ENCODE data around the gene MRPS24.

The MRPS24 gene

DNA sequence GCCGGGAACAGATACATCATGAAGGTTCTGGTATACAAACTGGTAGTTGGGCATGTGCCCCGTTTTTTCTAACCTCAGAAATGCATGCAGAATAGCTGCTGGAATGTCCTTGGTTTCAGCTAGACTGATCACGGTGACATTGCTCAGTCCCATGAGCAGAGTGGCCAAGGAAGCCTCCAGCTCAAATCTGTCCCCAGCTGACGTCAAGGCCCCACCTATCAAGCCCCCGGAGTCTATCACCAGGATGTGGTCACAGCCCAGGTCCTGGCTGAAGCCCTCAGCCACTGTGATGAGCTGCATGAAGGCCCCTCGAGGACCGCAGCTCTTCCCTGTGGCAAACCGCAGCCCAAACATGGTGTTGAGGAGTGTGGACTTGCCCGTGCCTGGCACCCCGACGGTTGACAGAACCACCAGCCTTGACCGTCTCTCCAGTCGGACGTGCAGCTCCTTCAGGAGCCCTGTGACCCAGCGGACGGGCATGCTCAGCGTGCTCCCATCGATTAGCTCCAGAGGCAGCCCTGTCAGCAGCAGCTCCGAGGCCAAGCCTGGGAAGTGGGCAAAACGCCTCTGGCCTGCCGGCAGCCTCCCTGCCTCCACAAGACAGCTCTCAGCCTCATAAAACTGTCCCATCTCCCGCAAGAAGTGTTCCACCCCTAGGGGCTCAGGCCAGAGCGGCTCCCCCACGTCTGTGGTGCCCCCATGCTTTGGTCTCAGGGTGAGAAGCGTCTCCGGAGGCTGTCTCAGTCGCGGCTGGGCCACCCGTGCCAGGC, 7.8 kb upstream of the MRPS24 start:
- DNase-seq = no peak

DNA sequence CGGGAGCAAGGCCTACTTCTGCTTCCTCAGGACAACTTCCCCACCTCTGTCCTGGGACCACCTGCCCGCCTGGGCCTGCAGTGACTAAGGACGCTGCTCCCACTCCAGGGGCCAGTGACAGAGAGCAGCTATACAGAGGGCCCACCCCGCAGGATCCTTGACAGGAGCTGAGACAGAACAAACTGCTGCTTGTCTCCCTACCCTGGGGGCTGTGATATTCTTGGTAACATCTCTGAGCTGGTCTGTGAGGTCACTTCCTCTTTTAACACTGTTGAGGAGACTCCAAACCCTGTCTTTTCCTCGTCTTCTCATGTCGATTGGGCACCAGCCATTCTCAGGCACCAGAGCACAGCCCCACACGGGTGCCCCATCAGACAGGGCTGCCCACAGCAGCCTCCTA, 6.9 kb upstream of the MRPS24 start:
- DNase-seq = no peak

DNA sequence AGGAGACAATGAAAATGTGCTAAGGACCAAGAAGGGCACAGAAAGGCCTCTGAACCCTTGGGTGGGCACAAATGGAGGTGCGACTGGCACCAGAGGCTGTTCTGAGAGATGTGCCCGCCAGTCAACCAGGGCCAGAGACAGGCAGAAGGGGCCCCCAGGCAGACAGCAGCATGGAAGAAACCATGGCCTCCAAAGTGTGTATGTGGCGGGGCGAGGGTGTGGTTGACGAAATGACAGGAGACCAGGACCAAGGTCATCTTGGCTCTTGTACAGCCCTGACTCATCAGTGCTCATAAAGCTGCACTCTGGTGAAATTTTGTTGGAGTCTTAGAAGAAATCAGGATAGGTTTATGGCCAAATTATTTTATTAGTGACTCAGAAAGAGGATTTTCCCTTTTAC, 4.0 kb upstream of the MRPS24 start:
- DNase-seq = no peak

DNA sequence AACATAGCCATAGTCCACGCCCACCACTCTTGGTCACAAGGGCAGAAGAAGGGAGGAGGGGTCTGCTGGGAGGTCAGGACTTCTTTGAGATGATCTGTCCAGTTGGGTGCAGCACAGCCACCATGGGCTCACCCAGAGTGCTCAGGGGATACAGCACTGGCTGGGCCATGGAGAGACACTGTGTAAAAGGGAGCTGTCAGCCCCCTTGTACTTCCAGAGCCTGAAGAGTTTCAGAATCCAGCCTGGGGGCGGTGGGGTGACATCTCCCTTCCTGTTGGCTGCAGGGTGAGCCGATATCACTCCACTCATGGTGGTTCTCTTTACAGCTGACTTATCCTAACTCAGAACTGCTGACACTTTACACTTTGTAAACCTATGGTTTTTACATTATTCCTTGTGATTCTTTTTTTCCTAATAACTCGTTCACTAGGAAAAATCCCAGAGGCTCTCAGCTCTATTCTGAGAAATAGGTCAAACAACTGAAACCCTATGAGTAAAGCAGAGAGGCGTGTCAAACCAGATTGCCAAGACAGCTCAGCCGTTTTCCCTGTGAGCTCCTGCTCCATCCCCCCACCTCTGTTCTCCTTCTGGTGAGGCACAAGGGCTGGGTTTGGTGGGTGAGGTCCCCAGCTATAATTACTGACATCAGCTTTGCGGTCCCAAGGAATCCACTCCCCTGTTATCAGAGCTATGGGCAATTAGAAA, 3.2 kb upstream of the MRPS24 start:
- no peak for DNase-seq

DNA sequence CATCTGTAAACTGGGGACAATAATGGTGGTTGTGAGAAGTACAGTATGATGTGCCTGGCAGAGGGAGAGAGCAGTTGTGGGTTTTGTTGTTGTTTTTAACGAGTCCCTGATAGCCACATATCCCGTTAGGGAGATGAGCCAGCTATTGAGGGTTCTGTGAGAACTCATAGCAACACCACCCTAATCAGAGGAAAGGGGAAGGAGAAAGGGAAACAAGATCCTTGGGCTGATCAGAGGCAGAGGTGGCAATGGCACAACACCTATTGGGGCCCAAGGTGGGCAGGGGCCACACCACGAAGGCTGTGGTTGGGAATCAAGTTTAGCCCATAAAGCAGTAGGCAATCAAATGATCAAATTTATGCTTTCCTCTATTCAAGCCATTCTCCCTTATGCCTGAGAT, 1.7 kb upstream of the MRPS24 start:
- DNase-seq = no peak

DNA sequence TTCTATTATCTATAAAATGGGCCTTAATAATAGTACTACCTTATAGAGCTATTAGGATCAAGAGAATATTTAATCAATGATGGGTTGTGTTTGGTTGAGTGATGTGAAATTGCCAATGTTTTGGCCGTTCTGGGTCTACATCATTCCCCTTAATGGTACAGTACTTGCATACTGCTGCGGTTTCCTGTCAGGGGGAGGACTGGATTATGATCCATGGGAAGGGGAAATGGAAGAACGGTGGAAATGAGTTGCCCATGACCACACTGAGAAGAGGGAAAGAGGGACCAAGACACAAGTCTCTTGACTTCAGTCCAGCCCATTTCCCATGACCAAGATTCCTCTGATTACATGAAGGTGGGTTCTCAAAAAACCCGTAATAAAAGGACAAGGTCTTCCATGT, 999 bp upstream of the MRPS24 start:
- no peak for DNase-seq

DNA sequence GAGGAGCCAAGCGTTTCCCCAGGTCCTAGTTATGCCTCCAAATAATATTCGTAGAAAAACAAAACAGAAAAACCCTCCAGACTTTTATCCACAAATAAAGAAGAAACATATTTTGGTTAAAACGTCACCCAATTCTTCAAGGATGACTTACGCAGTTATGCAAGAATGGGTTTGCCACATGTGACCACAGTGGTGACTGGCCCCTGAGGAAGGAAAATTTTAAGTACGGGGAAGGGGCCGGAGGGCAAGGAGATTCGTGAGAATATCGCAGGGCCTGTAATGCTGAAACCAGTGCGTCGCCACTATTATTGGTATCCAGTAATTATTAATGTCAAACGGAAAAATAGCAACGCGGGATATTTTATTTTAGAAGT, 537 bp upstream of the MRPS24 start:
- no peak for DNase-seq

DNA sequence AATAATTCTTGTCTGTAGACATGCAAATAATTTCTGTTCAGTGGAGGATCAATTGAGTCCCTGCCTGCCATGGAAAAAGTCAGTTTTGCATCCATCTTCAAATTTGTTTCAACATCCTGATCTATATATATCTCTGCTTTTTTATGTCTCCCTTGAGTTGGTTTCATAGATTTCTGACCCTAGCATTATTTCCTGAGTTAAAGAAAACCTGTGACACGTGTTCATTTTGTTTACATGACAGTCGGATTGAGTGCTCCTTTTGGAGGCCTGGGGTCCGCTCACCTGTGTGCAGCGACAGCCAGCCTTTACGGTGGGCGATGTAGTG, 674 bp downstream of the MRPS24 start:
- DNase-seq = no peak

DNA sequence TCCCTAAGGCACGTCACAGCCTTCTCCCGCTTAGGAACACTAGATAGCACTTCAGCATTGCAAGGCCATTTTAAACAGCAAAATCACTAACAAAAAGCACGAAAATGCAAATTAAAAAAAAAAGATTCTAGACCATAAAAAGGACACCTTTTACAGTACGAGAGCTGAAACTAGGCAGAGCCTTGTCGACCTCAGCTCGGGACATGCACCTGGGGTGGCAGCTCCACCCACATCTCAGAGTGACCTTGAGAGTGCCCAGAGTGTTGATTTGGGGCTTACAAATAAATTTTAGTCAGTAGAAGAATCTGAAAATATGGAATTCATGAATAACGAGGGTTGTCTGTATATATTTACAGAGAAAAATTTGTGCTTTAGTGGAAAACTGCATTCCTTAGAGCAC, 1.1 kb downstream of the MRPS24 start:
- no peak for DNase-seq

DNA sequence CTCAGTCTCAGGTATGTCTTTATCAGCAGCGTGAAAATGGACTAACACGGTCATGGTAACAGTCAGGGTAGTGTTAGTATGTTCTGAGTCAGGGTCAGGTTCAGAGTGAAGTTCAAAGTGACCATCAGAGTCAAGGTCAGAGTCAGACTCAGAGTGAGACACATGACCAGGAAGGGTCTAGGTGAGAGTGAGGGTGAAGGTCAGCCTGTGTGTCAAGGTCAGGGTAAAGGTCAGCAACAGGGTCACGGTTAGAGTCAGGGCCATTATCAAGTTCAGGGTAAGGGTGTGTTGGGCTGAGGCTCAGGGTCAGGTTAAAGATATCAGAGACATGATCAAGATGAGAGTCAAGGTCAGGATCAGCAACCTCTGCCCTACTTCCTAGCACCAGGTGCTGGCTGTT, 4.0 kb downstream of the MRPS24 start:
- DNase-seq = no peak

DNA sequence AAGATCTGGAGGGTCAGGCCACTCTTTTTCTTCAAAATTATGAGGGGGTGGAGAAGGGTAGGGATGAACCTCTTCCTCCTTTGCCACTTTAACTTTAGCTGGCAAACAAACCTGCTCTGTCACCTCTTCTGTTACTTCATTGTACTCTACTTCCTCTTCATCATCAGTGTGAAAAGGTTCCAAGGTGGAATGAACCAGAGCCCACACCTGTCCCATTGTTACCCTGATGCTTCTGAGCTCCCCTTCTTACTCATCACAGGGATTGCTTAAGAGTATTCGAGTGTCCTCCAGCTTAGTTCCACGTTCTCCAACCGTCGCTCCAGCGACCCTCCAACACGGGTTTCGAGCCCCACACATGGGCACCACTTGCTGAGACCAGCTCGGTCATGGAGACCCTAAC, 5.2 kb downstream of the MRPS24 start:
- no peak for DNase-seq

DNA sequence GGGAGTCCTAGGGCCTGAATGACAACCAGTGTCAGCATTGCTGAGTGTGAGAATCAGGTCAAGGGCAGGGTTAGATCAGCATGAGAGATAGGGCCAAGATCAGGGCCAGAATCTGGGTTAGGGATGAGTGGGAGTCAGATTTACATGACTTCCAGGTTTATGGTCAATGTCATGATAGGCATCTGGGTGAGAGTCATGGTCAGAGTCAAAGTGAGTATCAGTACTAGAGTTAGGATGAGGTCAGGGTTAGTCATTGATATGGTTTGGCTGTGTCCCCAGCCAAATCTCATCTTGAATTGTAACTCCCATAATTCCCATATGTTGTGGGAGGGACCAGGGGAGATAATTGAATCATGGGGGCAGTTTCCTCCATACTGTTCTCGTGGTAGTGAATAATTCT, 12.3 kb downstream of the MRPS24 start:
- no peak for DNase-seq

DNA sequence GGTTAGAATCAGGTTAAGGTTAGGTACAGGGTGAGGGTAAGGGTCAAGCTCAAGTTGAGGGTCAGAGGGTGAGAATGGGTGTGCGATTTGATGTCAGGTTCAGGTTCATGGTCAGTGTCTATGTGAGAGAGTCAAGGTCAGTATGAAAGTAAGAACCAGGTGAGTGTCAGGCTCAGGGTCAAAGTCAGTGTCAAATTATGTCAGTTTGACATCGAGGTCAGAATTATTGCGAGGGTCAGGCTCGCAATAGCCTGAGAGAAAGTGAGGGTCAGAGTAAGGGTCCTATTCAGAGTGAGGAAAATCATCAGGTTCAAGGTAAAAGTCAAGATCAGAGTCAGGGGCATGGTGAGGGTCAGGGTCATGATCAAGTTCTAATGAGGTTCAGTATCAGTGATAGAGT, 13.0 kb downstream of the MRPS24 start:
- DNase-seq = no peak

DNA sequence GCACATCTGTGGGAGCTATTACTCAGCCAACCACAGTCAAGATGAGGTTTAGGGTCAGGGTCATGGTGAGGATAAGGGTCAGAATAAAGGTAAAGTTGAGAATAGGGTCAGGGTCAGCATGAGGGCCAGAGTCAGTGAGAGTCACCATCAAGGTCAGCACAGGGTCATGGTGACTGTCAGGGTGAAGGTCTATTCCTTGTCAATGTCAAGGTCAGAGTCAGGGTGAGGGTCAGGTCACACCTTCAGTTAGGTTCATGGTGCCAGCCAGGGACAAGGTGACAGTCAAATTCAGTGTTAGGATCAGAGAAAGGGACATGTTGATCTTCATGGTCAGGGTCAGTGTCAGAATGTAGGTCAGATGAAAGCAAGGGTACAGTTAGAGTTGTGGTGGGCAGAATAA, 14.1 kb downstream of the MRPS24 start:
- DNase-seq = no peak

DNA sequence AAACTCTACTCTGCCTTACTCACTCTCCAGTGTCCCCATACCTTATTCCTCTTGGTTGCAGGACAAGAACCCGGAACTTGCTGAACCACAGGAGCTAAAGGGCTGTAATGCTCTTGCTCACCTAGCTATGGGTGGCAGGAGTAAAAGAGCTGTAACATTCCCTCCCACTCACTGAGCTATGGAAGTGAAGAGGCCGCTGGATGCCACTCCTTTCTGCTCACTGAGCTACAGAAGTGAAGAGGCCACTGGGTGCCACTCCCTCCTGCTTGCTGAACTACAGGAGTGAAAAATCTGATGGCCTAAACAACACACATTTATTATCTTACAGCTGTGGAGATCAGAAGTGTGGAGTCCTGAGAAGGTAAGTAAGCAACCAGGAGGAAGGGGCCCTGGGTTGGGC, 17.5 kb downstream of the MRPS24 start:
- no peak for DNase-seq

DNA sequence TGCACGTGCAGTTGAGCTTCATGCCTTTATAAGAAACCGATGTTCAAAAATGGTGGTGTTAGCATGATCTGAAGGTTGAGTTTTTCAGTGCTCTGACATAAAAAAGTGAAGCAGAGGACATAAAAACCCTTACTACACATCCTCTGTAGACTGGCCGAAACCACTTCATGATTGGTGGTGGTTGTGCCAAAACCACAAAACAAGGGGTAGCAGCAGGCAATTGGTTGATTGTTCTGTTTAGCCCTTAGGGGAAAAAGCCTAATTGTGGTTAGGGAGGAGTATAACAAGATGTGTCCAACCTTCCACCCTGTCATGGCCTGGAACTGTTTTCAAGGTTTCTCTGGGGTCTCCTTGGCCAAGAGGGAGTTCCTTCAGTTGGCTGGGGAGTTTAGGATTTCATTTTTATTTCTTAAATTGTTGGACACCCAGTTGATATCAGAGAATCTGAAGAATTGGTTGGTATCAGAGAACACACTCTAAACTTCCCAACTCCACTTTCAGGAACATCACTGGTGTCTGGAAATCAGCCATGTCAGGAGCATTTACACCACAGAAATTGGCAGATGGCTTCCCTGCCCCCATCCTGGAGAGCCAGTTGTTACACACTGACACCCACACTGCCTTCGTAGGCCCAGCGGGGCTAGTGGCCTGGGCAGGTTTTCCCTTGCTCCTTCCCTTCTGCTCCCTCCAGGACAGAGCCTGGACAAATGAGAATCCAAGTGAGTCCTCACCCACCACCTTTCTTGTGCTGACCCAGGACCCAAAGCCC, 18.8 kb downstream of the MRPS24 start:
- no peak for DNase-seq

DNA sequence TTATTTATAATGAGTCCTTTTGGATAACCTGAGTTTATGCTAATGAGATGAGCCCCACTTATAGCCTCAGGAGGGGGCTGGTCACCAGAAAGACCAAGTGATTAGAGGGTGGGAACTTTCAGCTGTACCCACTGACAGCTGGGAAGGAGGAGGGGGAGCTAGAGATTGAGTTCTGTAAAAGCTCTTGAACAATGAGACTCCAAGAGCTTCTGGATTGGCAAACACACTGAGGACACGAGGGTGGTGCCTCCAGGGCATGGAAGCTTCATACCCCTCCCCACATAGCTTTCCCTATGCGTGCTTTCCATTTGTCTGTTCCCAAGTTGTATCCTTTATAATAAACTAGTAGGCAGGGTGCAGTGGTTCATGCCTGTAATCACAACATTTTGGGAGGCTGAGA, 20.3 kb downstream of the MRPS24 start:
- DNase-seq = no peak

DNA sequence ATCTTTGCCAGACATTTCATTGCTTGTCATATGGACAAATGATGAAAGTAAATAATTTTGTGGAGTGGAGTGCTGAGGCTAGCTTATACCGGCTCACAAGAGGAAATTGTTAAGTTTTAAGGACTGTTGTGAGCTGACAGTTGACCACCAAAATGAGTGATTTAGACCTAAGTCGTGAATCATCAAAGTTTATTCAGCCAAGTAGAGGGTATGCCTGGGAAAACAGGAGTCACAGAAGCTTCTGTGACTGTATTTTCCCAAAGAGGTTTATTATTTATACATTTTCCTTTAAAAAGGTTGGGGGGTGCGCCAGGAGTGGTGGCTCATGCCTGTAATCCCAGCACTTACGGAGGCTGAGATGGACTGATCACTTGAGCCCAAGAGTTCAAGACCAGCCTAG, 21.8 kb downstream of the MRPS24 start:
- no peak for DNase-seq

DNA sequence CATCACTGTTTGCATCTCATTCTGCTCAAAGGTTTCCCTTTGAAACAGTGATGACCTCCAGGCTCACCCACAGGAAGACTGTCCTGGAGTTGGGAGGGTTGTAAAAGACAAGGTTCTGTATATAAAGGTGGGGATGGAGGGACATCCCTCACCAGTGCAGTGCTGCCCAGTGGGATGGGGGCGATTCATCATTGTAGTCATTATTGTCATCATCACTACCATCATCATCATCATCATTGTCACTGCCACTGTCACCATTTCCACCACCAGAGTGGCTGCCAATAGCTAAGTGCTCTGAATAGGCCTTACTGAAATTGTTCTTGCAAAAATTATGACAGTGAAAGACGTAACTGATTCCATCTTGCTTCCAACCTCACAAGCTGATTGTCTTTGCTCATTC, 24.7 kb downstream of the MRPS24 start:
- DNase-seq = no peak

DNA sequence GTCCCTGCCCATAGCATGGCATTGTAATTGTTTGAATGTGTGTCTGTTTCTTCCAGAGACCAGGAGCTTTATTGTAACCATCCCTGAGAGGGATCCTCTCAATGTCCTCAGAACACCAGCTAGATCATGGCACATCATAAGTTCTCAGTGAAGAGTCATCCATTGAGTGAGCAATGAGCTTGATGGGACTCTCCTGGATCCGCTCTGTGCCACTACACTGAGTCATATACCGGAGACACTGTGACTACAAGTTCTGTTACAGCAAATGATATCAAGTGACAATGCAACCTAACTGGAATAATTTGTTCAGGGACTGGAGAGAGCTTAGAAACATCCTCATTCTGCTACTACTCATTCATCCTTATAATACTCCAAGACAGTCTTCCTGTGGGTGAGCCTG, 25.1 kb downstream of the MRPS24 start:
- DNase-seq = no peak

DNA sequence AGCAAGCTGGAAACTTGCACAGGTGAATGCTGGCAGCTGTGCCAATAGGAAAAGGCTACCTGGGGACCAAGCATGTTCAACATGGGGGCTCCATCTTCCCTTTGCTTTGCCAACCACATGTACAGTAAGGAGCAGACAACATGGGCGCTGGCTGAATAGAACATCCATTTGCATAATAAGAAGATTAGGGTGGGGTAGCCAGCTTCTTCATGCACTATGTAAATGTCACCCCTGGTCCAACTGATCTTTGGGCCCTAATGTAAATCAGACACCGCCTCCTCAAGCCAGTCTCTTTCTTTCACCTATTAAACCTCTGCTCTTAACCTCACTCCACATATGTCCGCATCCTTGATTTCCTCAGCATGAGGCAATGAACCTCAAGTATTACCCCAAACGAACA, 26.0 kb downstream of the MRPS24 start:
- DNase-seq = no peak

DNA sequence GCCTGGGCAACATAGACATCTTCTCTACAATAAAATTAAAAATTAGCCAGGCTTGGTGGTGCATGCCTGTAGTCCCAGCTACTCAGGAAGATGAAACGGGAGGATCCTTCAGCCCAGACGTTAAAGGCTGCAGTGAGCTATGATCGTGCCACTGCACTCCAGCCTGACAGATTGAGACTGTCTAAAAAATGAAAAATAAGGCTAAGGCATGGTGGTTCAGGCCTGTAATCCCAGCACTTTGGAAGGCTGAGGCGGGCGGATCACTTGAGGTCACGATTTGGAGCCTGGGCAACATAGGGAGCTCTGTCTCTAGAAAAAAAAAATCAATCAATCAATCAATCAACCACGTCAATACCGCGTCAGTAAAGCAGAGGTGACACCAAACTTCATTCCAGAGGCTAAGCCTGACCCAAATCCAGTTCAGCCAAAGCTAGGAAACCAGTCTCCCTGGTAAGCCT, 31.1 kb downstream of the MRPS24 start:
- DNase-seq = no peak

DNA sequence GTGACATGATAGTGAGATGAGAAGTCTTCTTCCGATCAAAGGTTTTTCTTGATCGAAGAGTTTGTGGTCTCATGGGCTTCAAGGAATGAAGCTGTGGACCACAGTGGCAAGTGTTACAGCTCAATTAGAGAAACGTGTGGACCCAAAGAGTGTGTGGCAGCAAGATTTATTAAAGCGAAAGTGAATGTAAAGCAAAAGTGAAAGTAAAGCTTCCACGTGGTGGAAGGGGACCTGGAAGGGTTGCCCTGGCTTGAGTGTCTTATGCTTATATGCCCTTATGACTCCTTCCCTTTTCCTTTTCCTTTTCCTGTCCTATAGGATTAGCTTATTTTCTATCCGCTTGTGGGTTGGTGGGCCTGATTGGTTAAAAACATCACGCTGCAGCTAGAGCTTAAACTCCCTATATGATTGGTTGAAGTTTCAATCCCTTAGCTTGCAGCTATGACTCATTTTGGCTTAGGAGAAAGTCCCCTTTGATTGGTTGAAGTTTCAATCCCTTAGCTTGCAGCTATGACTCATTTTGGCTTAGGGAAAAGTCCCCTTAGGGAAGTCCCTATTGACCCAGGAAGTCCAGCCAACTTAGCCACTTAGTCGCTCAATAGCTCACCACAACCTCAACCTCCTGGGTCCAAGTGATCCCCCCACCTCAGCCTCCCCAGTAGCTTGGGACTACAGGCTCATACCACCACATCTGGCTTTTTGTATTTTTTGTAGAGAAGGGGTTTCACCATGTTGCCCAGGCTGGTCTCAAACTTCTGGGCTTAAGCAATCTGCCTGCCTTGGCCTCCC, 34.7 kb downstream of the MRPS24 start:
- DNase-seq = no peak
